ENCODE data around the gene CDK1.
A peak's percentile ranks its signal among the peaks of the same experiment; 100 is the strongest.

CDK1 gene

GRCh38 chr10:60769406-60769805, 8.9 kb upstream of the CDK1 start:
- FAIRE-seq = no peak
- no peak for DNase-seq (ENCODE audit: insufficient read length, low spot score)

- DNase-seq (ENCODE audit: insufficient read length, low spot score) (no peak), FAIRE-seq (no peak)
These were observed 523 bp upstream of the CDK1 start for GRCh38 chr10:60777696-60778213.

GRCh38 chr10:60778971-60779796, 906 bp downstream of the CDK1 start:
- FAIRE-seq (peak; percentile 66), DNase-seq (ENCODE audit: insufficient read length, low spot score) (no peak)

- peak; percentile 47 for FAIRE-seq
- no peak for DNase-seq (ENCODE audit: insufficient read length, low spot score)
These were observed 3.4 kb downstream of the CDK1 start for GRCh38 chr10:60781661-60782060.

GRCh38 chr10:60784641-60785040, 6.4 kb downstream of the CDK1 start:
- FAIRE-seq = no peak
- DNase-seq (ENCODE audit: insufficient read length, low spot score) = no peak

GRCh38 chr10:60788544-60788943, 10.3 kb downstream of the CDK1 start:
- FAIRE-seq (no peak), DNase-seq (ENCODE audit: insufficient read length, low spot score) (no peak)

GRCh38 chr10:60789340-60789739, 11.1 kb downstream of the CDK1 start:
- DNase-seq (ENCODE audit: insufficient read length, low spot score) = no peak
- no peak for FAIRE-seq

GRCh38 chr10:60794953-60795352, 16.7 kb downstream of the CDK1 start:
- FAIRE-seq = no peak

GRCh38 chr10:60795465-60796202, 17.4 kb downstream of the CDK1 start:
- no peak for DNase-seq (ENCODE audit: insufficient read length, low spot score)
- FAIRE-seq = no peak

More at GRCh38 chr10:60794953-60795352, 16.7 kb downstream of the CDK1 start:
- DNase-seq (ENCODE audit: insufficient read length, low spot score) = no peak

- FAIRE-seq (no peak), DNase-seq (ENCODE audit: insufficient read length, low spot score) (no peak)
These were observed 18.2 kb downstream of the CDK1 start for GRCh38 chr10:60796481-60796880.

- FAIRE-seq = no peak
- DNase-seq (ENCODE audit: insufficient read length, low spot score) = no peak
These were observed 18.9 kb downstream of the CDK1 start for GRCh38 chr10:60797200-60797599.

GRCh38 chr10:60798031-60798430, 19.8 kb downstream of the CDK1 start:
- DNase-seq (ENCODE audit: insufficient read length, low spot score) (no peak), FAIRE-seq (no peak)

- FAIRE-seq (no peak), DNase-seq (ENCODE audit: insufficient read length, low spot score) (no peak)
These were observed 20.6 kb downstream of the CDK1 start for GRCh38 chr10:60798870-60799269.

- no peak for DNase-seq (ENCODE audit: insufficient read length, low spot score)
- no peak for FAIRE-seq
These were observed 21.8 kb downstream of the CDK1 start for GRCh38 chr10:60799971-60800650.

- DNase-seq (ENCODE audit: insufficient read length, low spot score) = no peak
- no peak for FAIRE-seq
These were observed 22.6 kb downstream of the CDK1 start for GRCh38 chr10:60800918-60801317.

GRCh38 chr10:60801522-60801921, 23.2 kb downstream of the CDK1 start:
- FAIRE-seq (no peak), DNase-seq (ENCODE audit: insufficient read length, low spot score) (no peak)

- FAIRE-seq (no peak), DNase-seq (ENCODE audit: insufficient read length, low spot score) (no peak)
These were observed 25.2 kb downstream of the CDK1 start for GRCh38 chr10:60803433-60803832.

GRCh38 chr10:60803865-60804264, 25.6 kb downstream of the CDK1 start:
- FAIRE-seq = no peak
- DNase-seq (ENCODE audit: insufficient read length, low spot score) = no peak

GRCh38 chr10:60806921-60807320, 28.6 kb downstream of the CDK1 start:
- FAIRE-seq (no peak), DNase-seq (ENCODE audit: insufficient read length, low spot score) (no peak)

- FAIRE-seq = no peak
These were observed 29.2 kb downstream of the CDK1 start for GRCh38 chr10:60807499-60807898.

GRCh38 chr10:60808036-60808435, 29.8 kb downstream of the CDK1 start:
- FAIRE-seq (no peak), DNase-seq (ENCODE audit: insufficient read length, low spot score) (no peak)

More at GRCh38 chr10:60807499-60807898, 29.2 kb downstream of the CDK1 start:
- no peak for DNase-seq (ENCODE audit: insufficient read length, low spot score)

All from GM19239 (cell line).